ENCODE measurements around the gene RGPD4.
"Not testable (repeated sequence)": the region's sequence is repeated elsewhere in the genome, so short reads cannot be mapped to it uniquely, and the experiment has no call there.

RGPD4 gene

GRCh38 chr2:107826749-107827148, at the start of gene RGPD4:
Gene RGPD4, plus strand, starts transcription at chr2:107826892. Its CDS starts 122 bp downstream, at chr2:107827014.
- DNase-seq (ENCODE audit: low read depth in 2 of 2) = not testable (repeated sequence)

GRCh38 chr2:107777974-107778373, 48.7 kb upstream of the RGPD4 start:
- DNase-seq (ENCODE audit: low read depth in 2 of 2) = no peak

DNA sequence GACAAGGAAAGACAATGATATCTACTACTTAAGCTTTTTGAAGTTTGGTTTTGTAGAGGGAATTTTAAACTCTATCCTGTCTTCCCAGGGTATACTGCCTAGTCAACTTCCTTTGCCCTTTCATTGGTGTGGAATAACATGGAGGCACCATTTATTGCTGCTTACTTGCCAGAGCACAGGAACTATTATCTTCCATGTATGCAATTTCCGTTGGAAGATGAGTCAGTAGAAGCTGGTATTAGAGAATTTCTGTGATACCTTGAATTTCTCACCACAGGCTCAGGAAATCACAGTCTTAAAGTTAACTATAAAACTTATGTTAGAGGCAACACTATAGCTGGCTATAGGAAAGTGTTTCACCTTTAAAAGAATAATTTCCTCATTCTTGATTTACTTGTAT, 40.9 kb upstream of the RGPD4 start:
- DNase-seq (ENCODE audit: low read depth in 2 of 2) = no peak

DNA sequence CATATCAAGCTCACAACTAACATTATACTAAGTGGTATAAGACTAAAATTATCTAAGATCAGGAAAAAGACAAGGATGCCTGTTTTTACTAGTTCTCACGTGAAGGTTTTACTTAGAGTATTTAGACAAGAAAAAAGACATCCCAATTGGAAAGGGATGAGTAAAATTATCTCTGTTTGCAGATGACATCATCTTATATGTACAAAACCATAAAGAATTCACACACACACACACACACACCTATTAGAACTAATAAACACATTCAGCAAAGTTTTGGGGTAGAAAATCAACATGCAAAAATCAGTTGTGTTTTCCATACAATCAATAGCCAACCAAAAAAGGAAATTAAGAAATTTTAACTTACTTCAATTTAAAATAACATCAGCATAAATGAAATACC, 35.9 kb upstream of the RGPD4 start:
- no peak for DNase-seq (ENCODE audit: low read depth in 2 of 2)

DNA sequence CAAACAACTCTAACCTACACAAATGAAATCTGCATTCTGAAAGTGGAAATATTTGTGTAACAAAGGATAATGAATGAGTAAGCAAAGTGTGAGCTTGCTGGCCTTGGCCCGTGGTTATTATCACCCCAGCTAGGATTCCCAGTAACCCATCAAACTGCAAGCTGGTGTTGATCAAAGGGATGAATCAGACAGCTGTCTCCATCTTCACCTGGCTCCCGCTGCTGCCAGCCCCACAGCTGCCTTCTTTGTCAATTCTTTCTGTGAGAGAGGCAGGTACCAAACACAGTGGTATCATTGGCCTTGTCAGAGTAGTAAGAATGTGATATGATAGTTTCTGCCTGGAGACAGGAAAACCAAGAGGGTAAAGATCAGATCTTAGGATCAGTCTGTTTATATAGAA, 25.2 kb upstream of the RGPD4 start:
- no peak for DNase-seq (ENCODE audit: low read depth in 2 of 2)

- DNase-seq (ENCODE audit: low read depth in 2 of 2) = no peak
Measured at GRCh38 chr2:107804608-107805498, 21.8 kb upstream of the RGPD4 start.

DNA sequence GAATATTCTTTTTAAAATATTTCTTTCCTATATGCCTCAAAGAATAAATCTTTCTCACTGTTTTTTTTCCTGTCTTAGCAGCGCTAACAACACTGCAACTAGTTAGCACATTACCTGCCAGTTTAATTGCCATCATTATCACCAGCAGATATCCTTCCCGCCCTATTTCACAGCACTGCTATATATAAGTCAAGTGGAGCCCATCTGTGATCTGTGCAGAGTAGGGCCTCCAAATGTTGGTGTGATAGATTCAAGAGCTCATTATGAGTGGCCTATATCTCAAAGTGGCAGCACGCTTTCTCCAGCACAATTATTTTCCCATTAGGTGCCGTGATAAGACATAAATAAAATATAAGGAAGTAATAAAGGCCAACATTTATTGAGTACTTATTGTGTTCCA, 19.8 kb upstream of the RGPD4 start:
- DNase-seq (ENCODE audit: low read depth in 2 of 2) = no peak

- no peak for DNase-seq (ENCODE audit: low read depth in 2 of 2)
Measured at GRCh38 chr2:107807988-107808387, 18.7 kb upstream of the RGPD4 start.

- no peak for DNase-seq (ENCODE audit: low read depth in 2 of 2)
Measured at GRCh38 chr2:107808959-107809358, 17.7 kb upstream of the RGPD4 start.

DNA sequence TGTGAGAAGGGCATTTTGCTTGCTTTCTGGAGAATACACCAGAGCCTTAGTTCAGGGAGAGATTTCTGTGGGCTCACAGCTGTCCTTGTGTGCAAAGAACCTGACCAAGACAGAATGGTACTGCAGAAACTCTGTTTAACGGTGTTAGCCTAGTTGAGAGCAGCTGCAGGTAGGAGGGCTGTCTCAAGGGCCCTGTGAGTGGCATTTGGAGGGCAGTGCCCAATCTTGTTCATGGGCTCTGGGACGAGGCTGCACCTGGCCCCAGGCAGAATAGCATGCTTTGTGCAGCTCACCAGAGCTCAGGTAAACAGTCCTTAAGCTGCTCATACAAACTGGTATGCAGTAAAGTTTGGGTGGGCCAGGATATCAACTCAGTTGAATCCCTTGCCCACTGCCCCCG, 16.9 kb upstream of the RGPD4 start:
- DNase-seq (ENCODE audit: low read depth in 2 of 2) = no peak

DNA sequence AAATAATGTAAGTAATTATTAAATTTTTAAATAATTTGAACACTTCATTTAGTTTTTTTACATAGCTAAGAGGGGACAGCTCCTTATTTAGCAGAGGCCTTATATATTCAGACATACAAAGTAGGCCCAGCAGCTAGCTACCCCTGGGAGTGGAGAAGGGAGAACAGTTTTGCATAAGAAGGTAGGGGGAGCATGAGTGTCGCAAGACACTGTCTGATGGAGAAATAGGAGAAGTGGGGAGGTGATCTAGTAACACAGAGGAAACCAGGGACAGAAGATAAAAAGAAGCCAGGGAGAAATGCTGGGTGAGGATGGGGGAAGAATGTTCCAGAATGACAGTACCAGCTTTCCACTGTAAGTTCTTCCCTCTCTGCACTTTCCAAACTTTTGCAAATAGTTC, 16.0 kb upstream of the RGPD4 start:
- no peak for DNase-seq (ENCODE audit: low read depth in 2 of 2)

GRCh38 chr2:107811411-107811810, 15.3 kb upstream of the RGPD4 start:
- no peak for DNase-seq (ENCODE audit: low read depth in 2 of 2)

GRCh38 chr2:107812006-107812405, 14.7 kb upstream of the RGPD4 start:
- no peak for DNase-seq (ENCODE audit: low read depth in 2 of 2)

GRCh38 chr2:107817378-107817777, 9.3 kb upstream of the RGPD4 start:
- DNase-seq (ENCODE audit: low read depth in 2 of 2) = no peak

GRCh38 chr2:107822302-107822701, 4.4 kb upstream of the RGPD4 start:
- DNase-seq (ENCODE audit: low read depth in 2 of 2) = no peak

GRCh38 chr2:107824451-107825205, 2.1 kb upstream of the RGPD4 start:
- no peak for DNase-seq (ENCODE audit: low read depth in 2 of 2)

GRCh38 chr2:107825206-107825563, 1.5 kb upstream of the RGPD4 start:
- no peak for DNase-seq (ENCODE audit: low read depth in 2 of 2)

DNA sequence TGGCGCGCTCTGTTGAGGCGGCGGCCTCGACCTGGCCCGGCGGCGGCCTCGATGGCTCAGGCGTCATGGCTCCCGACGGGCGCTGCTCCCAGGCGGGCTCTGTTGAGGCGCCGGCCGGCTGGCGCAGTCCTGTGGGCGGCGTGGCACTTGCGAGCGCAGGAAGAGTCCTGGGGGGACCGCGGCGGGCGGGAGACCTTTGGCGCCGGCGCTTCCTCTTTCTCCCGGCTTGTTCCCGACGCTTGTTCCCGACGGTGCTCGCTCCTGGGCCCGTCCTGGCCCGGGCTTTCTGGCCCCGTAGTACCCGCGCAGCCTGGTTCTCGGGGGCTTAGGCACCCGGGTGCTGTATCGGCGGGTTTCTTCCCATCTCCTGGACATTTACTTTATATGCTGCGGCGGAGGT, 2.8 kb downstream of the RGPD4 start:
- DNase-seq (ENCODE audit: low read depth in 2 of 2) = not testable (repeated sequence)

DNA sequence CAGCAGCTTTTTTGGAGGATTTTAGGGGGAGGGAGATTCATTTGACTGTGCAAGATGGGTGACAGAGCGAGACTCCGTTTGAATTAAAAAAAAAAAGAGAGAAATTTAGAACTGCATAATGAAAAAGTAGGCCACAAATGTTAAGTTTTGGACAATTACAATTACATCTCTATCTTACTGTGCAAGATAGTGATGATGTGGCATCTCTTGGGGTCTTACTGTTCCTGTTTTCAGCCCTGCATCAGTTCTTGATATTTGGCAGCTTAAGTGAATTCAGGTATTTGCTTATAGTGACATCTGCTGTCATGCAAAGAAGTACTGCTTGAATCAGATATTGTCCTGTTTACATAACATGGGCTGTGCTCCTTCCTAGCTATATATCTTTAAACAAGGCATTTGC, 6.5 kb downstream of the RGPD4 start:
- DNase-seq (ENCODE audit: low read depth in 2 of 2) = not testable (repeated sequence)

DNA sequence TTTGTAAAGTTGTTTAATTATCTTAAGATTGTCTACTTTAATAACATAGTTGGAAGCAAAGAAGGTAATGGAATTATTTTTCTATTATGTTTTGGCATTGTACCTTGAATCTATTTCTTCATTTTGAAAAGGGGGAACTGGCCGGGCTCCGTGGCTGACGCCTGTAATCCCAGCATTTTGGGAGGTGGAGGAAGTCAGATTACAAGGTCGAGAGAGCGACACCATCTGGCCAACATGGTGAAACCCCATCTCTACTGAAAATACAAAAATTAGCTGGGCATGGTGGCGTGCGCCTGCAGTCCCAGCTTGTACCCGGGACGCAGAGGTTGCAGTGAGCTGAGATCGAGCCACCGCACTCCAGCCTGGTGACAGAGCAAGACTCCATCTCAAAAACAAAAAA, 6.9 kb downstream of the RGPD4 start:
- DNase-seq (ENCODE audit: low read depth in 2 of 2) = not testable (repeated sequence)

- DNase-seq (ENCODE audit: low read depth in 2 of 2) = not testable (repeated sequence)
Measured at GRCh38 chr2:107916121-107916520, 89.4 kb downstream of the RGPD4 start.

GRCh38 chr2:107916696-107917370, 90.1 kb downstream of the RGPD4 start:
- not testable (repeated sequence) for DNase-seq (ENCODE audit: low read depth in 2 of 2)

All from stimulated activated CD8-positive, alpha-beta memory T cell treated with anti-CD3 and anti-CD28 coated beads, Interleukin-2, amount 100 ng/mL, for 1 hour (primary cell).